ENCODE measurements around the gene HMGB4. TPM values are rescaled to one million over a fixed set of nuclear protein-coding genes. Genes with fewer than 3 reads are reported as not detected.

The HMGB4 gene
- total RNA-seq, 1 experiment from 2014 or later, result not detected

DNA sequence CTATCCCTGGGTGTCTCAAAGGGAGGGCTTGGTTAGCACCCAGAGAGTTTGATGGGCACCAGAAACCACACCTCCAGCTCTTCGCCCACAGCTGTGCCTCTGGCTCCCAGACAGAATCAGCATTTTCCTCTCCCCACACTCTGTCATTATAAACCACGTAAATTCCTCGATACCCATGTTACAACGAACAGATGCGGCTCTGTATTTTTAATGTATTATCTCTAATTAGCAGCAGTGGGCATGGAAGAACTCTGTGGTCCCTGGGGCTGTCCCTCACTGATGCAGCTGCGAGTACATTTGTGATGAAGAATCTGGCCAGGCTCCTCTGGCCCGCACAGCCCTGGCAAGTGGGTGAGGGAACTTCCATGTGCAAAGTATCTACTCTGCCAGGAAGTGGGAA lies 10.8 kb downstream of the HMGB4 start:
- H2AFZ ChIP-seq, result no peak overlapping the region
- peaks cover 14% of the 10 kb centered on the region; the same call in 1 of the 2 replicates for H3K27me3 ChIP-seq (ENCODE audit: insufficient read depth, low read depth)
- H3K9me2 ChIP-seq (ENCODE audit: insufficient read depth), result no peaks in the 10 kb centered on the region
- no peak overlapping the region for H3K27ac ChIP-seq
- TF ChIP-seq, protein P1, sequence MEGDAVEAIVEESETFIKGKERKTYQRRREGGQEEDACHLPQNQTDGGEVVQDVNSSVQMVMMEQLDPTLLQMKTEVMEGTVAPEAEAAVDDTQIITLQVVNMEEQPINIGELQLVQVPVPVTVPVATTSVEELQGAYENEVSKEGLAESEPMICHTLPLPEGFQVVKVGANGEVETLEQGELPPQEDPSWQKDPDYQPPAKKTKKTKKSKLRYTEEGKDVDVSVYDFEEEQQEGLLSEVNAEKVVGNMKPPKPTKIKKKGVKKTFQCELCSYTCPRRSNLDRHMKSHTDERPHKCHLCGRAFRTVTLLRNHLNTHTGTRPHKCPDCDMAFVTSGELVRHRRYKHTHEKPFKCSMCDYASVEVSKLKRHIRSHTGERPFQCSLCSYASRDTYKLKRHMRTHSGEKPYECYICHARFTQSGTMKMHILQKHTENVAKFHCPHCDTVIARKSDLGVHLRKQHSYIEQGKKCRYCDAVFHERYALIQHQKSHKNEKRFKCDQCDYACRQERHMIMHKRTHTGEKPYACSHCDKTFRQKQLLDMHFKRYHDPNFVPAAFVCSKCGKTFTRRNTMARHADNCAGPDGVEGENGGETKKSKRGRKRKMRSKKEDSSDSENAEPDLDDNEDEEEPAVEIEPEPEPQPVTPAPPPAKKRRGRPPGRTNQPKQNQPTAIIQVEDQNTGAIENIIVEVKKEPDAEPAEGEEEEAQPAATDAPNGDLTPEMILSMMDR (conservative IDR thresholded peaks at IDR 0.05), result no peak
- TF ChIP-seq EZH2 (IDR thresholded peaks at IDR 0.05; ENCODE audit: low read depth), result no peak
- POLR2A ChIA-PET (ENCODE audit: unreplicated experiment), result no interaction called here
- H3K36me3 ChIP-seq (ENCODE audit: low read depth), result no peaks in the 10 kb centered on the region
- H3K9me3 ChIP-seq (ENCODE audit: insufficient read depth, low read depth), result no peaks in the 10 kb centered on the region
- H3K4me3 ChIP-seq, result no peak overlapping the region
- no peaks in the 10 kb centered on the region for H4K20me1 ChIP-seq (ENCODE audit: insufficient read depth)
- no peaks in the 10 kb centered on the region for H3K4me1 ChIP-seq (replicated peaks; ENCODE audit: insufficient read depth)
- intact Hi-C loops (cut with micrococcal nuclease; ENCODE audit: unreplicated experiment), result no loop called here
- no TSS peak for BruUV-seq (replicated peaks)
- CTCF ChIA-PET, result no interaction called here
- DNase-seq, result no peak
- H3K4me2 ChIP-seq, result no peak overlapping the region
- no peaks in the 10 kb centered on the region for H3K79me2 ChIP-seq (ENCODE audit: low read depth)
- H3F3A ChIP-seq (ENCODE audit: insufficient read depth, low read depth), result no peaks in the 10 kb centered on the region

DNA sequence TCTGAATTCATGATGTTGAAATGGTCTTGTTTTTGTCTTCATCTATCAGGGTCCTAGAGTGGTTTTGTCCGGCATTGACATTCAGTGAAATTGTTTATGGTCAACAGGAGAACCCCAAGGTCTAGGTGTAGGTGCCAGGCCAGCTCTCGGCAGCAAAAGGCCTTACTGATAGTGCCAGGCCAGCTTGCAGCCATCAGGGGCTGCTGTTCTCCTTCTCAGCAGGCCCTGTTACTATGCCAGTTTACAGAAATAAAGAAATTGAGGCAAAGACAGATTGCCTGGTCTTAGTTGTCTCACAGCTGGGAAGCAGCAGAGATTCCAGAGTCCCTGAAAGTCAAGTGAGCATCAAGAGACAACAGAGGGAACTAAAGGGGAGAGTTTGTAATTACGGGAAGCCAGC lies 12.0 kb downstream of the HMGB4 start:
- CTCF ChIA-PET, result no interaction called here

GRCh38 chr1:33876970-33877650 lies 13.2 kb downstream of the HMGB4 start:
- Histone ChIP-seq H4K20me1 (ENCODE audit: insufficient read depth) (no peaks in the 10 kb centered on the region), H3K27ac (no peak overlapping the region), H3K27me3 (ENCODE audit: insufficient read depth, low read depth) (peaks cover 14% of the 10 kb centered on the region; the same call in 1 of the 2 replicates), H3K4me2 (no peak overlapping the region), H3K4me3 (no peak overlapping the region), H3K4me1 (replicated peaks; ENCODE audit: insufficient read depth) (no peaks in the 10 kb centered on the region), H3K9me3 (ENCODE audit: insufficient read depth, low read depth) (no peaks in the 10 kb centered on the region), H3K9me2 (ENCODE audit: insufficient read depth) (no peaks in the 10 kb centered on the region; the same call in 1 of the 2 replicates), H3F3A (ENCODE audit: insufficient read depth, low read depth) (no peaks in the 10 kb centered on the region), H3K79me2 (ENCODE audit: low read depth) (no peaks in the 10 kb centered on the region), H3K36me3 (ENCODE audit: low read depth) (no peaks in the 10 kb centered on the region), H2AFZ (no peak overlapping the region)
- intact Hi-C loops (cut with micrococcal nuclease; ENCODE audit: unreplicated experiment), result no loop called here
- ChIA-PET POLR2A (ENCODE audit: unreplicated experiment) (no interaction called here), CTCF (no interaction called here)
- TF ChIP-seq EZH2 (IDR thresholded peaks at IDR 0.05; ENCODE audit: low read depth), result no peak
- TF ChIP-seq, protein P1 (conservative IDR thresholded peaks at IDR 0.05), result no peak
- no peak for DNase-seq
- BruUV-seq (replicated peaks), result no TSS peak

More for the DNA sequence above, 12.0 kb downstream of the HMGB4 start:
- peaks cover 14% of the 10 kb centered on the region; the same call in 1 of the 2 replicates for H3K27me3 ChIP-seq (ENCODE audit: insufficient read depth, low read depth)
- H4K20me1 ChIP-seq (ENCODE audit: insufficient read depth), result no peaks in the 10 kb centered on the region
- H3F3A ChIP-seq (ENCODE audit: insufficient read depth, low read depth), result no peaks in the 10 kb centered on the region
- intact Hi-C loops (cut with micrococcal nuclease; ENCODE audit: unreplicated experiment), result no loop called here
- no peak for DNase-seq
- no peak overlapping the region for H3K4me3 ChIP-seq
- TF ChIP-seq EZH2 (IDR thresholded peaks at IDR 0.05; ENCODE audit: low read depth), result no peak
- TF ChIP-seq, protein P1 (conservative IDR thresholded peaks at IDR 0.05), result no peak
- H2AFZ ChIP-seq, result no peak overlapping the region
- H3K9me2 ChIP-seq (ENCODE audit: insufficient read depth), result no peaks in the 10 kb centered on the region; the same call in 1 of the 2 replicates
- H3K4me1 ChIP-seq (replicated peaks; ENCODE audit: insufficient read depth), result no peaks in the 10 kb centered on the region
- BruUV-seq (replicated peaks), result no TSS peak
- no peaks in the 10 kb centered on the region for H3K36me3 ChIP-seq (ENCODE audit: low read depth)
- no peak overlapping the region for H3K4me2 ChIP-seq
- POLR2A ChIA-PET (ENCODE audit: unreplicated experiment), result no interaction called here
- H3K27ac ChIP-seq, result no peak overlapping the region
- H3K9me3 ChIP-seq (ENCODE audit: insufficient read depth, low read depth), result no peaks in the 10 kb centered on the region
- H3K79me2 ChIP-seq (ENCODE audit: low read depth), result no peaks in the 10 kb centered on the region
